ENCODE measurements around the gene SEMA5B. TPM values are rescaled to one million over a fixed set of nuclear protein-coding genes. Genes with fewer than 3 reads are reported as not detected.

Gene SEMA5B
- total and polyA plus RNA-seq, 2 donors (not counting 3 experiments of a cell fraction or from before 2014, with no cell fraction given): 0.07 TPM; not detected in 1

DNA sequence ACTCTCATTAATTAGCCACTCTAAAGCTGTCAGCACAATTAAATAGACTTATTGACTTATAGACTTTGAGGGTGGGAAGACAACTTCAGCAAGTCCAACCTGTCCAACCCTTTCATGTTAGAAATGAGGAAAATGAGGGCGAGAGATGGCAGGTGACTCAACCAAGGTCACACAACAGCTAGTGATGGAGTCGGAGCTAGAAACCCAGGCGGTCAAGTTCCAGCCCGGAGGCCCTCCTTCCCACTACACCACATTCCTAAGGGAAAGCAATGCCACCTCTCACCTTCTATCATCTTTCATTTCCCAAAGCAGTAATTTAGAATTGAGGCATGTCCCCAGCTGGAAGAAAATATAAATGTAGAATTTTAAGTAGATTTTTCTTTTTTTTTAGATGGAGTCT lies 28.7 kb downstream of the SEMA5B start:
- no peak for FAIRE-seq

More for the DNA sequence above, 28.7 kb downstream of the SEMA5B start:
- ChIA-PET POLR2A (no interaction called here), CTCF (no interaction called here)
- H3K4me1 ChIP-seq (ENCODE audit: control insufficient read depth, extremely low read depth, insufficient read depth, low read length): no peaks in the 10 kb centered on the region
- no TSS peak for BruUV-seq (replicated peaks)
- intact Hi-C loops (cut with micrococcal nuclease) (no loop called here), dilution Hi-C loops (cut with MboI; ENCODE audit: extremely low pct_ligation_motif_present, low sequenced_read_pairs) (no loop called here)
- H3K79me2 ChIP-seq (ENCODE audit: control insufficient read depth, insufficient read depth, low read length): no peaks in the 10 kb centered on the region
- H3K9me1 ChIP-seq (replicated peaks; ENCODE audit: control insufficient read depth, extremely low read depth, insufficient read depth, low read length): no peaks in the 10 kb centered on the region
- H3K27ac ChIP-seq (ENCODE audit: insufficient read depth, low read depth, low read length): no peak overlapping the region
- DNase-seq (ENCODE audit: low read depth, low spot score): no peak
- no peak overlapping the region for H3K4me2 ChIP-seq (ENCODE audit: insufficient read depth, low read length)
- no peak for TF ChIP-seq MYC (IDR thresholded peaks at IDR 0.05; ENCODE audit: low read depth, low read length)
- TF ChIP-seq POLR2AphosphoS5 (IDR thresholded peaks at IDR 0.05; ENCODE audit: insufficient read depth, low read depth, low read length): no peak
- no peak for TF ChIP-seq FOS (IDR thresholded peaks at IDR 0.05; ENCODE audit: borderline replicate concordance, insufficient read depth, low read length)
- TF ChIP-seq POLR2A (IDR thresholded peaks at IDR 0.05; ENCODE audit: low read depth, low read length): no peak
- TF ChIP-seq, protein P1, sequence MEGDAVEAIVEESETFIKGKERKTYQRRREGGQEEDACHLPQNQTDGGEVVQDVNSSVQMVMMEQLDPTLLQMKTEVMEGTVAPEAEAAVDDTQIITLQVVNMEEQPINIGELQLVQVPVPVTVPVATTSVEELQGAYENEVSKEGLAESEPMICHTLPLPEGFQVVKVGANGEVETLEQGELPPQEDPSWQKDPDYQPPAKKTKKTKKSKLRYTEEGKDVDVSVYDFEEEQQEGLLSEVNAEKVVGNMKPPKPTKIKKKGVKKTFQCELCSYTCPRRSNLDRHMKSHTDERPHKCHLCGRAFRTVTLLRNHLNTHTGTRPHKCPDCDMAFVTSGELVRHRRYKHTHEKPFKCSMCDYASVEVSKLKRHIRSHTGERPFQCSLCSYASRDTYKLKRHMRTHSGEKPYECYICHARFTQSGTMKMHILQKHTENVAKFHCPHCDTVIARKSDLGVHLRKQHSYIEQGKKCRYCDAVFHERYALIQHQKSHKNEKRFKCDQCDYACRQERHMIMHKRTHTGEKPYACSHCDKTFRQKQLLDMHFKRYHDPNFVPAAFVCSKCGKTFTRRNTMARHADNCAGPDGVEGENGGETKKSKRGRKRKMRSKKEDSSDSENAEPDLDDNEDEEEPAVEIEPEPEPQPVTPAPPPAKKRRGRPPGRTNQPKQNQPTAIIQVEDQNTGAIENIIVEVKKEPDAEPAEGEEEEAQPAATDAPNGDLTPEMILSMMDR (IDR thresholded peaks at IDR 0.05; ENCODE audit: extremely low read depth in 1 of 2, insufficient read depth in 1 of 2, low read depth in 1 of 2, low read length in 2 of 2): no peak
- no peak for TF ChIP-seq EZH2 (IDR thresholded peaks at IDR 0.05; ENCODE audit: borderline replicate concordance, low read depth, low read length, severe bottlenecking)
- no peak for TF ChIP-seq MAX (IDR thresholded peaks at IDR 0.05; ENCODE audit: insufficient read depth, insufficient read length)
- no peak for TF ChIP-seq JUN (IDR thresholded peaks at IDR 0.05; ENCODE audit: borderline replicate concordance, insufficient read depth, insufficient read length, low read depth)
- no peak for TF ChIP-seq GATA2 (IDR thresholded peaks at IDR 0.05; ENCODE audit: insufficient read depth, insufficient read length, low read depth, low read length)
- H3K9me3 ChIP-seq (replicated peaks; ENCODE audit: control insufficient read depth, insufficient read depth, low read length): no peaks in the 10 kb centered on the region
- H4K20me1 ChIP-seq (replicated peaks; ENCODE audit: control insufficient read depth, extremely low read depth, insufficient read depth, low read length): no peaks in the 10 kb centered on the region
- H3K4me3 ChIP-seq (replicated peaks in 1 of 3; ENCODE audit: insufficient read depth in 1 of 3, low read depth in 1 of 3, low read length in 3 of 3): no peak overlapping the region
- no peak overlapping the region for H2AFZ ChIP-seq (ENCODE audit: low read depth, low read length)
- H3K36me3 ChIP-seq (ENCODE audit: control insufficient read depth in 2 of 2, extremely low read depth in 1 of 2, insufficient read depth in 2 of 2, low read length in 2 of 2): no peaks in the 10 kb centered on the region
- H3K27me3 ChIP-seq (ENCODE audit: control insufficient read depth in 2 of 2, insufficient read depth in 2 of 2, low read length in 2 of 2): peaks cover 8 to 12% of the 10 kb centered on the region in 2 experiments
- H3K9ac ChIP-seq (replicated peaks; ENCODE audit: extremely low read depth, insufficient read depth, low read length): no peak overlapping the region

Data from endothelial cell of umbilical vein (primary cell).